ENCODE results near the gene GRAMD2A.
A peak's percentile ranks its signal among the peaks of the same experiment; 100 is the strongest.

Gene GRAMD2A

GRCh38 chr15:72184165-72184811, 13.3 kb downstream of the GRAMD2A start:
- no peak for DNase-seq (ENCODE audit: low read depth)

GRCh38 chr15:72183781-72184164, 13.8 kb downstream of the GRAMD2A start:
- DNase-seq (ENCODE audit: low read depth) = no peak

GRCh38 chr15:72182673-72183072, 14.9 kb downstream of the GRAMD2A start:
- DNase-seq (ENCODE audit: low read depth) = peak; percentile 30

- DNase-seq (ENCODE audit: low read depth) = no peak
These were observed 15.3 kb downstream of the GRAMD2A start for GRCh38 chr15:72182244-72182643.

- DNase-seq (ENCODE audit: low read depth) = no peak
These were observed 16.7 kb downstream of the GRAMD2A start for GRCh38 chr15:72180761-72181324.

- no peak for DNase-seq (ENCODE audit: low read depth)
These were observed 17.5 kb downstream of the GRAMD2A start for GRCh38 chr15:72179950-72180581.

GRCh38 chr15:72178976-72179585, 18.5 kb downstream of the GRAMD2A start:
- DNase-seq (ENCODE audit: low read depth) = no peak

- no peak for DNase-seq (ENCODE audit: low read depth)
These were observed 20.8 kb downstream of the GRAMD2A start for GRCh38 chr15:72176743-72177142.

- no peak for DNase-seq (ENCODE audit: low read depth)
These were observed 21.4 kb downstream of the GRAMD2A start for GRCh38 chr15:72176159-72176558.

- no peak for DNase-seq (ENCODE audit: low read depth)
These were observed 22.2 kb downstream of the GRAMD2A start for GRCh38 chr15:72175186-72176044.

GRCh38 chr15:72174551-72175165, 22.9 kb downstream of the GRAMD2A start:
- DNase-seq (ENCODE audit: low read depth) = no peak

GRCh38 chr15:72173864-72174550, 23.6 kb downstream of the GRAMD2A start:
- DNase-seq (ENCODE audit: low read depth) = no peak

GRCh38 chr15:72173401-72173800, 24.2 kb downstream of the GRAMD2A start:
- DNase-seq (ENCODE audit: low read depth) = no peak

- no peak for DNase-seq (ENCODE audit: low read depth)
These were observed 24.8 kb downstream of the GRAMD2A start for GRCh38 chr15:72172796-72173195.

- DNase-seq (ENCODE audit: low read depth) = peak; percentile 42
These were observed 25.6 kb downstream of the GRAMD2A start for GRCh38 chr15:72171978-72172377.

- no peak for DNase-seq (ENCODE audit: low read depth)
These were observed 26.9 kb downstream of the GRAMD2A start for GRCh38 chr15:72170691-72171090.

- DNase-seq (ENCODE audit: low read depth) = no peak
These were observed 27.5 kb downstream of the GRAMD2A start for GRCh38 chr15:72169921-72170611.

- no peak for DNase-seq (ENCODE audit: low read depth)
These were observed 28.2 kb downstream of the GRAMD2A start for GRCh38 chr15:72169236-72169920.

GRCh38 chr15:72168808-72169190, 28.8 kb downstream of the GRAMD2A start:
- DNase-seq (ENCODE audit: low read depth) = no peak
